WERI-Rb-1 (cell line): ENCODE measurements around the gene CERS3.

Experiments
- DNase-seq: peaks from one replicate; pipeline ENCODE4 v3.0.0-alpha.2; 2020
- H3K27ac ChIP-seq: fragments of 250-450 bp; sonication (Bioruptor Pico); 2 replicates; pipeline ENCODE4 v1.5.1; 2020; ENCODE audit warnings: mild to moderate bottlenecking, moderate library complexity
- H3K27me3 ChIP-seq: fragments of 250-450 bp; sonication (Bioruptor Pico); 2 replicates; pipeline ENCODE4 v1.5.1; 2021; ENCODE audit warnings: mild to moderate bottlenecking, low read depth, moderate library complexity; ENCODE audit not compliant: insufficient read depth, severe bottlenecking
- H3K36me3 ChIP-seq: fragments of 250-450 bp; sonication (Bioruptor Pico); 2 replicates; pipeline ENCODE4 v1.5.1; 2020; ENCODE audit warnings: mild to moderate bottlenecking, moderate library complexity
- H3K4me3 ChIP-seq: 2 replicates; pipeline ENCODE4 v1.5.1; 2011; ENCODE audit warnings: low read depth, mild to moderate bottlenecking, control low read depth, low read length
- H3K9me3 ChIP-seq: fragments of 250-450 bp; sonication (Bioruptor Pico); 2 replicates; pipeline ENCODE4 v1.5.1; 2021; ENCODE audit warnings: mild to moderate bottlenecking, moderate library complexity; ENCODE audit not compliant: severe bottlenecking
- TF ChIP-seq, protein P1 (sequence below): IDR thresholded peaks from 2 replicates; pipeline ENCODE4 v1.5.1; 2011; ENCODE audit warnings: low read depth, mild to moderate bottlenecking, control low read depth, inconsistent platforms, low read length

CERS3 gene

DNA sequence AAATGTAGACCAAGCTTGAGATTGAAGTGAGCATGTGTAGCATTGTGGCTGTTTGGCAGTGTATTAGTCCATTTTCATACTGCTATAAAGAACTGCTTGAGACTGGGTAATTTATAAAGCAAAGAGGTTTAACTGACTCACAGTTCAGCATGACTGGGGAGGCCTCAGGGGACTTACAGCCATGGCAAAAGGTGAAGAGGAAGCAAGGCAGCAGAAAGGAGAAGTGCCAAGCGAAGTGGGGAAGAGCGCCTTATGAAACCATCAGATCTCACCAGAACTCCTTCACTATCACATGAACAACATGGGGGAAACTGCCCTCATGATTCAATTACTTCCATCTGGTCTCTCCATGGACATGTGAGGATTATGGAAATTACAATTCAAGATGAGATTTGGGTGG, 8.6 kb upstream of the CERS3 start:
- DNase-seq: no peak
- Histone ChIP-seq H3K27me3 (no peaks in the 10 kb centered on the region), H3K9me3 (no peaks in the 10 kb centered on the region), H3K27ac (no peak overlapping the region), H3K36me3 (no peaks in the 10 kb centered on the region), H3K4me3 (no peak overlapping the region)
- TF ChIP-seq, protein P1, sequence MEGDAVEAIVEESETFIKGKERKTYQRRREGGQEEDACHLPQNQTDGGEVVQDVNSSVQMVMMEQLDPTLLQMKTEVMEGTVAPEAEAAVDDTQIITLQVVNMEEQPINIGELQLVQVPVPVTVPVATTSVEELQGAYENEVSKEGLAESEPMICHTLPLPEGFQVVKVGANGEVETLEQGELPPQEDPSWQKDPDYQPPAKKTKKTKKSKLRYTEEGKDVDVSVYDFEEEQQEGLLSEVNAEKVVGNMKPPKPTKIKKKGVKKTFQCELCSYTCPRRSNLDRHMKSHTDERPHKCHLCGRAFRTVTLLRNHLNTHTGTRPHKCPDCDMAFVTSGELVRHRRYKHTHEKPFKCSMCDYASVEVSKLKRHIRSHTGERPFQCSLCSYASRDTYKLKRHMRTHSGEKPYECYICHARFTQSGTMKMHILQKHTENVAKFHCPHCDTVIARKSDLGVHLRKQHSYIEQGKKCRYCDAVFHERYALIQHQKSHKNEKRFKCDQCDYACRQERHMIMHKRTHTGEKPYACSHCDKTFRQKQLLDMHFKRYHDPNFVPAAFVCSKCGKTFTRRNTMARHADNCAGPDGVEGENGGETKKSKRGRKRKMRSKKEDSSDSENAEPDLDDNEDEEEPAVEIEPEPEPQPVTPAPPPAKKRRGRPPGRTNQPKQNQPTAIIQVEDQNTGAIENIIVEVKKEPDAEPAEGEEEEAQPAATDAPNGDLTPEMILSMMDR: no peak

DNA sequence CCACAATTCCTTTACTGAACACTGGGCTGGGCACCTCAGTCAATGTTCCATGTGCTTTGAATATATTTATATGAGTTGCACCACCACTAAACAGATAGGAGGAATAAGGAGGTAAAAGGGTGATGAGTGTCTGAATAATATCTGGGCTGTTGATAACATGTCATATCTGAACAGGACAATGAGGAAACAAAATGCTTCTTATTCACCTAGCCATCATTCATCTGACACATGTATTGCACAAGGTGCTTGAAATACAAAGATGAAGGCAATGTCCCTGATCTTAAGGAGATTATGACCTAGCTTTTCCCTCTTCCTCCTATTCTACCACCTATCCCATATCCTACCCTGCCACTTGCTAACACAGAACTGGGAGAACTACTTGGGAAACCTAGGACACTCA, 8.0 kb upstream of the CERS3 start:
- H3K36me3 ChIP-seq: no peaks in the 10 kb centered on the region
- no peak overlapping the region for H3K4me3 ChIP-seq
- H3K9me3 ChIP-seq: no peaks in the 10 kb centered on the region
- no peak overlapping the region for H3K27ac ChIP-seq
- TF ChIP-seq, protein P1: no peak
- DNase-seq: no peak
- no peaks in the 10 kb centered on the region for H3K27me3 ChIP-seq

DNA sequence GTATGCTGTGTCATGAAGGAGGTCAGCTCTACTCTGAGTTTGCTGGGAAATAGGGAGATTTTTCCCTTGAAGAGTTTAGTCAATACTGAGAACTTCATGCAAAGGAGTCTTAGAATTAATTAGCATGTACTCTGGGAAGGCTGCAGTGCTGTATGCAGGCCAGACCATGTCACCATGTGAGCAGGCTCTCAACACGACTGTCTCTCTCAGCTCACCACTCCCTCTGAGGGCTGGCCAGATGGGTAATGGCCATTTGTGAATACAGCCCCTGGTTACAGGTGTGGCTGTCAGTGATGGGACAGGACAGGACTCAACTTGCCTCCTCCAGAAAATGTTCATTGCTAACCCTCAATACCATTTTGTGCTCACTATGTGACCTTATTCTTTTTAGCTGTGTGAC, 5.1 kb upstream of the CERS3 start:
- H3K4me3 ChIP-seq: no peak overlapping the region
- TF ChIP-seq, protein P1: no peak

DNA sequence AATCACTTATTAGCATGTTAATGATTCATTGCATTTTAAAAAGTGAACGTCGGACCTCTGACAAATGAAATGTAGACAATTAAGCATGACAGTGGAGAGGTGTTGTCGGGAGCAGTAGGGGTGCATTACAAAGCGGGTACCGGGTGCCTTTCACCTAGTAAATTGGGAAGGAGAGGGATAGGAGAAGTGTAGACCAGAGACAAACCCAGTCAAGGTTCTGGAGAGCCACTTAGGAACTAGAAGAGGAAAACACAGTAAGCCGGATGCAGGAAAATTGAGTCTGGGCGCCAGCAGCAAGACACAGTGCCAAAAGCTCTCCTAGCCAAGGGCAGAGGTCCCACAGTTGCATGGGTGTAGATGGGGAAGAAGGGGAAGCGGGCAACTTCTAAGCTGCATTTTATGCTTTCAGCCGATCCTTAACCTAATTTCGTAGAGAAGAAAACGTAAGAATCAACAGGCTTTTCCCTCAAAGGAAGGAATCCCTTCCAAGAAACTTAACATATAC, 3.1 kb upstream of the CERS3 start:
- TF ChIP-seq, protein P1: no peak
- H3K27me3 ChIP-seq: no peaks in the 10 kb centered on the region
- no peak overlapping the region for H3K4me3 ChIP-seq
- H3K9me3 ChIP-seq: no peaks in the 10 kb centered on the region
- no peak overlapping the region for H3K27ac ChIP-seq
- no peaks in the 10 kb centered on the region for H3K36me3 ChIP-seq
- no peak for DNase-seq

More for the DNA sequence above, 5.1 kb upstream of the CERS3 start:
- Histone ChIP-seq H3K9me3 (no peaks in the 10 kb centered on the region), H3K27me3 (no peaks in the 10 kb centered on the region), H3K36me3 (no peaks in the 10 kb centered on the region), H3K27ac (no peak overlapping the region)
- DNase-seq: no peak

DNA sequence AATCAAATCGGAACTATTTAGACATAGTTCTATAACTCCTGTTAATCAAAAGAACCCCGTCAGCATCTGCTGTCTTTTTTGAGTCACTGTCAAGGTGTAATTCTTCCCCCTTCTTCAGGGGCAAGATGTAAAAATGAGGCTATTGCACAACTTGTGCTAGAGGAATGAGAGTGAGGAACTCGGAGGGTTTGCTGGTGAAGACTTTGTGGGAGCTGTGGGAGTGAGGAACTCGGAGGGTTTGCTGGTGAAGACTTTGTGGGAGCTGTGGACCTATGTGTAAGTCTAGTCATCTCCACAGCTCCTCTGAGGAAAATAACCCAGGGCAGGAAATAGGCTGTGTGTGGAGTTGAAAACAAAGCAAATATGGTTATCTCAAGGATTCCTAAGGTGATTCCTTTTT, 2.5 kb upstream of the CERS3 start:
- Histone ChIP-seq H3K36me3 (no peaks in the 10 kb centered on the region), H3K27ac (no peak overlapping the region), H3K27me3 (no peaks in the 10 kb centered on the region), H3K9me3 (no peaks in the 10 kb centered on the region), H3K4me3 (no peak overlapping the region)
- TF ChIP-seq, protein P1: no peak
- DNase-seq: no peak

DNA sequence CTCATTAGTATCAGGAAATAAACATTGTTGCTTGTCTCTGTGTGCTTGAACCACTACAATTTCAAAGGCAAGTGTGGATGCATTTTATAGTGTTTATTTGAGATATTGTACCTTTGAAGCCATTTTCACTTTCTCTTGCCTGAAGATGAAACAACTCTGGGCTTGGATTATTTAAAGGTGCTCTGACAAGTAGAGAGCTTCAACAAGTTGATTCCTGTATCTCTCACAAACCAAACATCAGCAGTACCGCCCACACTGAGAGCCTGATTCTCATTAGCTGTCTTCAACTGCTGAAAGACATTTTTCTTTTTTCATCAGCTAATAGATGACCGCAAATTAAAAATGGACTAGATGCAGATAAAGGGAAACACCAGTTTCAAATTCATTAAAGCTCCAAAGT, 806 bp upstream of the CERS3 start:
- Histone ChIP-seq H3K4me3 (no peak overlapping the region), H3K27ac (no peak overlapping the region), H3K27me3 (no peaks in the 10 kb centered on the region), H3K9me3 (no peaks in the 10 kb centered on the region), H3K36me3 (no peaks in the 10 kb centered on the region)
- TF ChIP-seq, protein P1: no peak
- DNase-seq: no peak
